Fibroblast of mammary gland (primary cell): Measurements from ENCODE around the gene GRIA1.

Experiments used
- DNase-seq: peaks from one replicate; pipeline ENCODE4 v3.0.0-alpha.2; 2010; ENCODE audit warnings: low read depth
- H3K4me3 ChIP-seq: 2 replicates; pipeline ENCODE4 v1.5.1; 2011; ENCODE audit warnings: low read depth, mild to moderate bottlenecking, low read length, moderate library complexity; ENCODE audit not compliant: control insufficient read depth
- CTCF ChIP-seq: conservative IDR thresholded peaks from 2 replicates; pipeline ENCODE4 v1.5.1; 2011; ENCODE audit warnings: low read depth, low read length, inconsistent platforms; ENCODE audit not compliant: control insufficient read depth, insufficient read depth

The GRIA1 gene

GRCh38 chr5:153818626-153819025 lies 328.2 kb downstream of the GRIA1 start:
- H3K4me3 ChIP-seq = no peak overlapping the region
- peak; percentile 37 for DNase-seq
- TF ChIP-seq CTCF = no peak

- TF ChIP-seq CTCF = no peak
- H3K4me3 ChIP-seq = no peak overlapping the region
- no peak for DNase-seq
Measured at GRCh38 chr5:153823036-153823435, 332.6 kb downstream of the GRIA1 start.

- DNase-seq = no peak
- H3K4me3 ChIP-seq = no peak overlapping the region
- TF ChIP-seq CTCF = no peak
Measured at GRCh38 chr5:153824909-153825308, 334.4 kb downstream of the GRIA1 start.

- TF ChIP-seq CTCF = peak; percentile 47
- peak; percentile 32 for DNase-seq
- no peak overlapping the region for H3K4me3 ChIP-seq
Measured at GRCh38 chr5:153827397-153827796, 336.9 kb downstream of the GRIA1 start.

- no peak overlapping the region for H3K4me3 ChIP-seq
- no peak for DNase-seq
- no peak for TF ChIP-seq CTCF
Measured at GRCh38 chr5:153829510-153830065, 339.1 kb downstream of the GRIA1 start.

- H3K4me3 ChIP-seq = no peak overlapping the region
- no peak for TF ChIP-seq CTCF
- DNase-seq = peak; percentile 58
Measured at GRCh38 chr5:153831973-153832372, 341.5 kb downstream of the GRIA1 start.
